Astrocyte (in vitro differentiated cells and primary cell): Measurements from ENCODE around the gene ZRANB1.

Experiments
- CTCF ChIP-seq: IDR thresholded peaks from 2 replicates; pipeline ENCODE4 v1.5.1; 2011; ENCODE audit warnings: low read depth, mild to moderate bottlenecking, inconsistent platforms, low read length, moderate library complexity; ENCODE audit not compliant: insufficient read depth
- EZH2 ChIP-seq: IDR thresholded peaks from 2 replicates; pipeline ENCODE4 v1.6.1; 2012; ENCODE audit warnings: mild to moderate bottlenecking, low read length, inconsistent platforms; ENCODE audit not compliant: insufficient read depth

GRCh38 chr10:124983321-124983720, 41.4 kb downstream of the ZRANB1 start:
- TF ChIP-seq CTCF (no peak), EZH2 (no peak)
